ENCODE data around the gene GIPC2. TPM values are rescaled to one million over a fixed set of nuclear protein-coding genes. Genes with fewer than 3 reads are reported as not detected.

GIPC2 gene
- total and polyA plus RNA-seq, 2 donors (not counting 3 experiments of a cell fraction or from before 2014, with no cell fraction given) = 2.8 to 9.6 TPM

- no peaks in the 10 kb centered on the region for H3K79me2 ChIP-seq (ENCODE audit: control insufficient read depth, insufficient read depth, low read length)
- TF ChIP-seq GATA2 (IDR thresholded peaks at IDR 0.05; ENCODE audit: insufficient read depth, insufficient read length, low read depth, low read length) (no peak), FOS (IDR thresholded peaks at IDR 0.05; ENCODE audit: borderline replicate concordance, insufficient read depth, low read length) (no peak), JUN (IDR thresholded peaks at IDR 0.05; ENCODE audit: borderline replicate concordance, insufficient read depth, insufficient read length, low read depth) (no peak), POLR2AphosphoS5 (IDR thresholded peaks at IDR 0.05; ENCODE audit: insufficient read depth, low read depth, low read length) (no peak), EZH2 (IDR thresholded peaks at IDR 0.05; ENCODE audit: borderline replicate concordance, low read depth, low read length, severe bottlenecking) (no peak), MYC (IDR thresholded peaks at IDR 0.05; ENCODE audit: low read depth, low read length) (no peak), CTCF (IDR thresholded peaks at IDR 0.05; ENCODE audit: extremely low read depth in 1 of 2, insufficient read depth in 1 of 2, low read depth in 1 of 2, low read length in 2 of 2) (no peak), POLR2A (IDR thresholded peaks at IDR 0.05; ENCODE audit: low read depth, low read length) (no peak)
- TF ChIP-seq, protein P1, sequence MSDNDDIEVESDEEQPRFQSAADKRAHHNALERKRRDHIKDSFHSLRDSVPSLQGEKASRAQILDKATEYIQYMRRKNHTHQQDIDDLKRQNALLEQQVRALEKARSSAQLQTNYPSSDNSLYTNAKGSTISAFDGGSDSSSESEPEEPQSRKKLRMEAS (IDR thresholded peaks at IDR 0.05; ENCODE audit: insufficient read depth, insufficient read length) = no peak
- no peak overlapping the region for H3K4me3 ChIP-seq (replicated peaks in 1 of 3; ENCODE audit: insufficient read depth in 1 of 3, low read depth in 1 of 3, low read length in 3 of 3)
- no peak overlapping the region for H3K4me2 ChIP-seq (ENCODE audit: insufficient read depth, low read length)
- BruUV-seq (replicated peaks) = no TSS peak
- no peaks in the 10 kb centered on the region for H3K9me1 ChIP-seq (replicated peaks; ENCODE audit: control insufficient read depth, extremely low read depth, insufficient read depth, low read length)
- H4K20me1 ChIP-seq (replicated peaks; ENCODE audit: control insufficient read depth, extremely low read depth, insufficient read depth, low read length) = no peaks in the 10 kb centered on the region
- no peak for DNase-seq (ENCODE audit: low read depth, low spot score)
- H3K4me1 ChIP-seq (ENCODE audit: control insufficient read depth, extremely low read depth, insufficient read depth, low read length) = no peaks in the 10 kb centered on the region
- no peaks in the 10 kb centered on the region for H3K27me3 ChIP-seq (ENCODE audit: control insufficient read depth in 2 of 2, insufficient read depth in 2 of 2, low read length in 2 of 2)
- no peak overlapping the region for H3K9ac ChIP-seq (replicated peaks; ENCODE audit: extremely low read depth, insufficient read depth, low read length)
- H2AFZ ChIP-seq (ENCODE audit: low read depth, low read length) = peak overlapping the region; percentile 1
- CTCF ChIA-PET = interaction anchor here (1.1 to 8.8 kb wide), 3 partner anchors 12 to 465 kb away, joined by 4 to 105 read pairs (median 4); no protein-coding TSS in a partner anchor
- POLR2A ChIA-PET = no interaction called here
- intact Hi-C loops (cut with micrococcal nuclease) = loop anchor here (10.0 kb wide), 2 partner anchors 192 to 352 kb away; partner anchors contain the start of gene PTGFR
- H3K36me3 ChIP-seq (ENCODE audit: control insufficient read depth in 2 of 2, extremely low read depth in 1 of 2, insufficient read depth in 2 of 2, low read length in 2 of 2) = no peaks in the 10 kb centered on the region
- no peak for FAIRE-seq
- no peak overlapping the region for H3K27ac ChIP-seq (ENCODE audit: insufficient read depth, low read depth, low read length)
- no peaks in the 10 kb centered on the region for H3K9me3 ChIP-seq (replicated peaks; ENCODE audit: control insufficient read depth, insufficient read depth, low read length)
- dilution Hi-C loops (cut with MboI; ENCODE audit: extremely low pct_ligation_motif_present, low sequenced_read_pairs) = no loop called here
Measured at GRCh38 chr1:78143152-78143551, 97.4 kb downstream of the GIPC2 start.
